GM18505 (cell line): Measurements from ENCODE around the gene ZNF750.
"Not testable (repeated sequence)": the region's sequence is repeated elsewhere in the genome, so short reads cannot be mapped to it uniquely, and the experiment has no call there.

Source experiments
- ATAC-seq: cut with Tn5 transposase; IDR thresholded peaks from one replicate; pipeline ENCODE4 v1.9.1; 2021; ENCODE audit not compliant: unreplicated experiment
- POLR2A ChIP-seq: IDR thresholded peaks from 4 replicates; pipeline ENCODE4 v1.6.1; 2011; ENCODE audit warnings: borderline replicate concordance; ENCODE audit not compliant: insufficient read depth, insufficient read length; ENCODE audit errors: extremely low read depth

Gene ZNF750

GRCh38 chr17:82799591-82799990 is 40.2 kb downstream of the ZNF750 start:
- TF ChIP-seq POLR2A = no peak
- ATAC-seq = no peak

DNA sequence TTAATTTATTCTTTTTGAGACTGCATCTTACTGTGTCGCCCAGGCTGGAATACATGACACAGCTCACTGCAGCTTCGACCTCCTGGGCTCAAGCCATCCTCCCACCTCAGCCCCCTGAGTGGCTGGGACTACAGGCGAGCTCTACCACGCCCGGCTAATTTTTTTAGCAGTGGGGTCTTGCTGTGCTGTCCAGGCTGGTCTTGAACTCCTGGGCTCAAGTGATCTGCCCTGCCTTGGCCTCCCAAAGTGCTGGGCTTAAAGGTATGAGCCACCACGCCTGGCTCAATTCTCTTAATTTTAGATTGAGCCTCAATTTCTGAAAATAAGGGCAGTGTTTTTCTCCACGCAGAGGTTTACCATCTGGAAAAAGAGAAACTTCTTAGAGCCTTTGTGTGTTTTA is 41.1 kb downstream of the ZNF750 start:
- ATAC-seq = no peak

DNA sequence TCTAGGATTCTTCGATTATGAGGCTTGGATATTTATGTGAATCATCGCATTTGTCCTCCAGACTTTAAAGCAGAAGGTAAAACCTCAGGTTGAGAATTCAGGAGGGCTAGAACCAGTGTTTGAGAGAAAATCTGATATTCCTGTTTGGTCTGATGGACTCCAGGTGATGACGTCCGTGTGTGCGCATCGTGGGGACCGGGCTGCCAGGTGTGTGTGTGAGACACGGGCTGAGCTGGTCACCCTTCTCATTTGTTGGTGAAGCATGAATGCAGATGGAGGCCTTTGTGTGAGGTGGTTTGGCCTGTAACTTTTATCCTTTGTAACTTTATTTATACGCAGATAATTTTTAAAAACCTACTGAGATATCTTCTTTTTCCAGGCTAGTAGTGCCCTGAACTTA is 42.8 kb downstream of the ZNF750 start:
- no peak for TF ChIP-seq POLR2A
- ATAC-seq = no peak

More for the DNA sequence above, 41.1 kb downstream of the ZNF750 start:
- no peak for TF ChIP-seq POLR2A

DNA sequence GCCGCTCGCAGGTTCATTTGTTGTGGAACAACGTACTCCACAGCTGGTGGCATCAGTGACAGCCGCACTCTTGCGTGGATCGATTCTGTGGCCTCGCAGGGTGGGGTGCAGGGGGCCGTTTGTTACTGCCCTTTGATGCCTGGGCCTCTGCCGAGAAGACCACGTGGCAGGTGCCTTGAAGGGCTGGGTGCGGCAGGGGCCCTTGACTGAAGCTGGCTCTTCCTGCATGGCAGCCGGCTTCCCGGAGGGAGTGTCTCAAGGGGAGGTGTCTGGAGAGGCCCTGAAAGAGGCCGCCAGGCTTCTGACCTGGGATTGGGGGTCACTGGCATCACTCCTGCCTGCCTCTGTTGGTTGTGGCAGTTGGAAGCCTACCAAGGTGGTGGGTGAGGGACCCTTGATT is 44.2 kb downstream of the ZNF750 start:
- ATAC-seq = no peak
- TF ChIP-seq POLR2A = no peak

- no peak for ATAC-seq
- TF ChIP-seq POLR2A = no peak
Measured at GRCh38 chr17:82794781-82795482, 44.9 kb downstream of the ZNF750 start.

GRCh38 chr17:82793974-82794630 is 45.7 kb downstream of the ZNF750 start:
- no peak for ATAC-seq
- TF ChIP-seq POLR2A = no peak

GRCh38 chr17:82791532-82791931 is 48.3 kb downstream of the ZNF750 start:
- no peak for TF ChIP-seq POLR2A
- no peak for ATAC-seq

- no peak for ATAC-seq
- no peak for TF ChIP-seq POLR2A
Measured at GRCh38 chr17:82790391-82790790, 49.4 kb downstream of the ZNF750 start.

GRCh38 chr17:82789806-82790205 is 50.0 kb downstream of the ZNF750 start:
- no peak for ATAC-seq
- TF ChIP-seq POLR2A = no peak

GRCh38 chr17:82789051-82789592 is 50.7 kb downstream of the ZNF750 start:
- ATAC-seq = no peak
- TF ChIP-seq POLR2A = no peak

GRCh38 chr17:82788206-82789001 is 51.4 kb downstream of the ZNF750 start:
- no peak for ATAC-seq
- TF ChIP-seq POLR2A = no peak

DNA sequence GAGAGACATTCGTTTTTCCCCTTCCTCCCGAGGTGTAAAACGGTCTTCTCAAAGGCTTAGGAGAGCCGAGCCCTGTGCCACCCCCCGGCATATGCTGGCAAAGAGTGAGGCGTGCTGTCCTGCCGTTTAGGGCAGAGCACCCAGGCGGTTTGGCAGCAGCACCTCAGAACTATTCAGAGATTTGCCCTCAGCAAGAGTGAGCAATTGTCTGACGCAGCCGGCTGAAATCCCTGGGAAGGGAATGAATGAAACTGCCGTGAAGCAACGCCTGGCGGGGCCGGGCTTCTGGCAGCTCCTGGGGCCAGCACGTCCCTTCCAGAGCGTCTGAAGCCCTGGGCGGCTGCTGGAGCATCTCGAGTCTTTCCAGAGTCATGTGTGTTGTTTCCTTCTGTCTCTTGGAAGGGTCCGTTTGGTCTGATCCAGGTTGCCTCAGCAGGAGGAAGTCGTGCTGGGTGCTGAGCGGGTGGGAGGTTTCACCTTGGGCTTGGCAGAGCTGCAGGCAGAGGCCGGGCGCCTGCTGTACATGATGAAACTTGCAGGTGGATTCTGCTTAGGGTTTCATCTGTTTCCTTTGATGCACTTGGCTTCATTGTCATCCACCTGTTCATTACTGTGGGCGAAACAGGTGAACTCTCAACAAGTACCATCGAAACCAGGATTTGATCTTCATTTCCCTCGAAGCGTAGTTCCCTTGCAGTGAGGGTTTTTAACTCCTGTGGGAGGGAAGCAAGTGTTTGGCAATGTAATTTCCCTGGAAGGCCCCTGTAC is 52.6 kb downstream of the ZNF750 start:
- no peak for ATAC-seq

DNA sequence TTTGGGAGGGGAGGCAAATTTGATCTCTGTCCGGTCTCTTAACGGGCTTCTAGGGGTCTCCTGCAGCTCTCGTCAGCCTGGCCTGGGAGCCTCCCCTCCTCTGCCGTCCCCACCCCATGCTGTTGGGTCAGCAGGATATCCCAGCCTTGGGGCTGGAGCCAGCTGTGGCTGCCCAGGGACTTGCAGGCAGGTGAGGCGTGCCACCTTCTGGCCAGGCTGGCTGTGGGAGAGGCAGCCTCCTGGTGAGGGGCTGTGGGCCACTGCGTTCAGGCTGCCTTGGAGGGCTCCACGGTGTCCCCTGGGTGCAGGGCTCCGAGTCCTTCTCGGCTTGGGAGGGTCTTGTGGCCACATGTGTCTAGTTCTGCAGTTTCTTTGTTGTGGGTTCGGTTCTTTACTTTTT is 53.4 kb downstream of the ZNF750 start:
- no peak for ATAC-seq
- TF ChIP-seq POLR2A = no peak

More for the DNA sequence above, 52.6 kb downstream of the ZNF750 start:
- no peak for TF ChIP-seq POLR2A

DNA sequence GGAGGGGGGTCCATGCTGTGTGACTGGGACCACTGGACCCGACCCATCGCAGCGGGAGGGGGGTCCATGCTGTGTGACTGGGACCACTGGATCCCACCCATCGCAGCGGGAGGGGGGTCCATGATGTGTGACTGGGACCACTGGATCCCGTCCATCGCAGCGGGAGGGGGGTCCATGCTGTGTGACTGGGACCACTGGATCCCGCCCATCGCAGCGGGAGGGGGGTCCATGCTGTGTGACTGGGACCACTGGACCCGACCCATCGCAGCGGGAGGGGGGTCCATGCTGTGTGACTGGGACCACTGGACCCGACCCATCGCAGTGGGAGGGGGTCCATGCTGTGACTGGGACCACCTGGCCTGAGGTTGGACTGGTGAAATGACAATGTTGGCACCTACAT is 54.2 kb downstream of the ZNF750 start:
- not testable (repeated sequence) for ATAC-seq
